Ascending aorta (tissue), 2 donors: ENCODE results near the gene ANKZF1. TPM values are rescaled to one million over a fixed set of nuclear protein-coding genes. Genes with fewer than 3 reads are reported as not detected.
A peak's percentile ranks its signal among the peaks of the same experiment; 100 is the strongest.

Source experiments
- DNase-seq, 2 donors: peaks; one replicate each; pipeline ENCODE4 v3.0.0-alpha.2; 2019; ENCODE audit warnings: low spot score in 2 of 2
- H3K27ac ChIP-seq, 2 donors: fragments of 200-600 bp; sonication (generic); one replicate each; pipeline ENCODE4 v1.5.1; 2016 to 2017; ENCODE audit warnings: mild to moderate bottlenecking in 1 of 2
- H3K27me3 ChIP-seq: fragments of 200-600 bp; sonication (generic); one replicate; pipeline ENCODE4 v1.5.1; 2017
- H3K36me3 ChIP-seq, 2 donors: fragments of 200-600 bp; sonication (generic); one replicate each; pipeline ENCODE4 v1.5.1; 2016
- H3K4me1 ChIP-seq, 2 donors: fragments of 200-600 bp; sonication (generic); one replicate each; pipeline ENCODE4 v1.5.1; 2016 to 2017; ENCODE audit warnings: mild to moderate bottlenecking in 1 of 2
- H3K4me3 ChIP-seq, 2 donors: fragments of 200-600 bp; sonication (generic); one replicate each; pipeline ENCODE4 v1.5.1; 2016 to 2017; ENCODE audit warnings: mild to moderate bottlenecking in 1 of 2
- H3K9me3 ChIP-seq, 2 donors: fragments of 200-600 bp; sonication (generic); one replicate each; pipeline ENCODE4 v1.5.1; 2016
- intact Hi-C: fragments of 100-400 bp; cut with DNase I; formaldehyde crosslinking; loops from one replicate; pipeline ENCODE4 v1.15.1; 2023
- total RNA-seq: library from RNA; depleted of rRNA; stranded (reverse); fragments of >200 nt; gene quantifications from one replicate; pipeline ENCODE4 v1.1.0, GENCODE V29; 2016
- TF ChIP-seq, protein P1 (sequence below), 3 experiments: fragments of 200-600 bp in 2 of 3; fragments of 450-650 bp in 1 of 3; sonication (generic) in 2 of 3; IDR thresholded peaks; one replicate each; pipeline ENCODE4 v1.5.1; 2016 to 2019; ENCODE audit warnings: antibody characterized with exemption in 3 of 3, mild to moderate bottlenecking in 1 of 3, moderate library complexity in 1 of 3

The ANKZF1 gene
- total RNA-seq, 1 donor from 2014 or later: 53.1 TPM

DNA sequence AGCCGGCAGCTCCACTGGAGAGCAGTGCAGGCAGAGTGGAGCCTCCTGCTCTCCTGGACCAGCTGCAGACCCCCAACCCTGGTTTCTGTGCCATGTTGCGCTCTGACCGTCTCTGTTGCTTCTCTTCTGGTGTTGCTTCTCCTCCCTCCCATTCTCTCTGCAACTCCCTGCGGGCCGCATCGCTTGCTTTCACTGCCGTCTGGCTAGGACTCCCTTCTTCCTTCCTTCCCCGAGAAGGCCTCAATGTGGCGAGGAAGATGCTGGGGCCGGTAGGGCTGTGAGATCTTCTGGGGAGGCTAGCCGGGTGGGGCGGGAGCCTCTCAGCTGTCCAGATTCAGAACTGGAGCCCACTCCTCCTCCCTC is 55.7 kb downstream of the ANKZF1 start:
- peaks cover 5 to 29% of the 10 kb centered on the region in 2 donors for H3K4me1 ChIP-seq
- intact Hi-C loops: no loop called here
- no peaks in the 10 kb centered on the region for H3K27me3 ChIP-seq
- peak overlapping the region in 1 of 2 donors; percentile 71 for H3K27ac ChIP-seq
- H3K9me3 ChIP-seq: no peaks in the 10 kb centered on the region
- DNase-seq: no peak
- peaks cover 39 to 53% of the 10 kb centered on the region in 2 donors for H3K36me3 ChIP-seq
- TF ChIP-seq, protein P1, sequence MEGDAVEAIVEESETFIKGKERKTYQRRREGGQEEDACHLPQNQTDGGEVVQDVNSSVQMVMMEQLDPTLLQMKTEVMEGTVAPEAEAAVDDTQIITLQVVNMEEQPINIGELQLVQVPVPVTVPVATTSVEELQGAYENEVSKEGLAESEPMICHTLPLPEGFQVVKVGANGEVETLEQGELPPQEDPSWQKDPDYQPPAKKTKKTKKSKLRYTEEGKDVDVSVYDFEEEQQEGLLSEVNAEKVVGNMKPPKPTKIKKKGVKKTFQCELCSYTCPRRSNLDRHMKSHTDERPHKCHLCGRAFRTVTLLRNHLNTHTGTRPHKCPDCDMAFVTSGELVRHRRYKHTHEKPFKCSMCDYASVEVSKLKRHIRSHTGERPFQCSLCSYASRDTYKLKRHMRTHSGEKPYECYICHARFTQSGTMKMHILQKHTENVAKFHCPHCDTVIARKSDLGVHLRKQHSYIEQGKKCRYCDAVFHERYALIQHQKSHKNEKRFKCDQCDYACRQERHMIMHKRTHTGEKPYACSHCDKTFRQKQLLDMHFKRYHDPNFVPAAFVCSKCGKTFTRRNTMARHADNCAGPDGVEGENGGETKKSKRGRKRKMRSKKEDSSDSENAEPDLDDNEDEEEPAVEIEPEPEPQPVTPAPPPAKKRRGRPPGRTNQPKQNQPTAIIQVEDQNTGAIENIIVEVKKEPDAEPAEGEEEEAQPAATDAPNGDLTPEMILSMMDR (IDR thresholded peaks at IDR 0.05): no peak
- H3K4me3 ChIP-seq: no peak overlapping the region

DNA sequence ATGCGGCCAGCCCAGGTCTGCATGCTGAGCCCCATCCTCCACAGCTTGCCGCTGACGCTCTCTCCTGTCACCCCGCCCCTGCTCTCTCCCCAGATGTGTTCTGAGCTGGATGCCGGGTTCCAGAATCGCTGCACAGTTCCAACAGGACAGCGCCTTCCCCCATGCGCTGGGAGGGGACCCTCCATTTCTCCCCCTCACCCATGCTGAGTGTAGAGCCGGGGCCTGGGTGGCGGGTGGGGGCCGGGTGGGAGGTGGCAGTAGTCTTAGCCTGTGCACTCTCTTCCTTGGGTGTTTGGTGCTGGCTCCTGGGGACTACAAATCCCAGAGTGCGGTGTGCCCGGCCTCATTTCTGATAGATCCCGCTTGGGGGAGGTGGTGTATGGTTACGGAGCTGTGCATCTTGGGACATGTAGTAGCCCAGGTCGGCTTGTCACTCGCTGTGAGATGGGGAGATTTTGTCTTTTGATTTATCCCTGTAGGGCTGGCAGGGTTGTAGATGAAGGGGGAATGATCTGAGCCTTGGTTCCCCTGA is 56.4 kb downstream of the ANKZF1 start:
- H3K9me3 ChIP-seq: no peaks in the 10 kb centered on the region
- H3K36me3 ChIP-seq: peaks cover 39 to 48% of the 10 kb centered on the region in 2 donors
- no peak overlapping the region for H3K4me3 ChIP-seq
- no peak for DNase-seq
- H3K4me1 ChIP-seq: peaks cover 5 to 23% of the 10 kb centered on the region in 2 donors
- intact Hi-C loops: no loop called here
- H3K27ac ChIP-seq: peak overlapping the region; percentile 53 to 71
- H3K27me3 ChIP-seq: no peaks in the 10 kb centered on the region
- TF ChIP-seq, protein P1 (IDR thresholded peaks at IDR 0.05): no peak

Other genes with a start within 250 kb of the ANKZF1 start
- not detected for gene FEV, start 244.6 kb upstream of the ANKZF1 start, total RNA-seq
- gene CRYBA2, start 236.4 kb upstream of the ANKZF1 start, total RNA-seq: not detected
- not detected for gene CFAP65, start 188.3 kb upstream of the ANKZF1 start, total RNA-seq
- not detected for gene IHH, start 168.9 kb upstream of the ANKZF1 start, total RNA-seq
- 21.6 TPM for gene NHEJ1, start 69.0 kb upstream of the ANKZF1 start, total RNA-seq
- 14.2 TPM for gene SLC23A3, start 59.8 kb upstream of the ANKZF1 start, total RNA-seq
- gene CNPPD1, start 52.9 kb upstream of the ANKZF1 start, total RNA-seq: 49.4 TPM
- 83.5 TPM for gene RETREG2, start 51.5 kb upstream of the ANKZF1 start, total RNA-seq
- 225 TPM for gene ZFAND2B, start 23.0 kb upstream of the ANKZF1 start, total RNA-seq
- gene ABCB6, start 10.8 kb upstream of the ANKZF1 start, total RNA-seq: 17.9 TPM
- gene ATG9A, start 170 bp upstream of the ANKZF1 start, total RNA-seq: 135 TPM
- gene GLB1L, start 15.6 kb downstream of the ANKZF1 start, total RNA-seq: 1.8 TPM
- 15.2 TPM for gene STK16, start 15.7 kb downstream of the ANKZF1 start, total RNA-seq
- not detected for gene TUBA4B, start 23.4 kb downstream of the ANKZF1 start, total RNA-seq
- 71.1 TPM for gene TUBA4A, start 24.1 kb downstream of the ANKZF1 start, total RNA-seq
- gene DNAJB2, start 49.6 kb downstream of the ANKZF1 start, total RNA-seq: 51.0 TPM
- gene PTPRN, start 79.6 kb downstream of the ANKZF1 start, total RNA-seq: not detected
- not detected for gene RESP18, start 102.9 kb downstream of the ANKZF1 start, total RNA-seq
- gene DNPEP, start 158.1 kb downstream of the ANKZF1 start, total RNA-seq: 113 TPM
- 182 TPM for gene DES, start 188.6 kb downstream of the ANKZF1 start, total RNA-seq
- gene SPEG, start 205.0 kb downstream of the ANKZF1 start, total RNA-seq: 390 TPM